Endothelial cell (in vitro differentiated cells): ENCODE data around the gene SCAMP1. TPM values are rescaled to one million over a fixed set of nuclear protein-coding genes. Genes with fewer than 3 reads are reported as not detected.
A peak's percentile ranks its signal among the peaks of the same experiment; 100 is the strongest.
"Not testable (repeated sequence)": the region's sequence is repeated elsewhere in the genome, so short reads cannot be mapped to it uniquely, and the experiment has no call there.

Experiments used
- DNase-seq: peaks from one replicate; pipeline ENCODE4 v3.0.0; 2021; ENCODE audit warnings: low spot score
- H3K27ac Mint-ChIP-seq: one replicate; pipeline ENCODE4 v1.8.0; 2021; ENCODE audit warnings: mixed read lengths, inconsistent platforms; ENCODE audit not compliant: unreplicated experiment
- H3K27me3 Mint-ChIP-seq: one replicate; pipeline ENCODE4 v1.8.0; 2021; ENCODE audit warnings: mild to moderate bottlenecking, moderate library complexity, mixed read lengths, inconsistent platforms; ENCODE audit not compliant: unreplicated experiment
- H3K36me3 Mint-ChIP-seq: one replicate; pipeline ENCODE4 v1.8.0; 2021; ENCODE audit warnings: mild to moderate bottlenecking, low read depth, mixed read lengths, inconsistent platforms; ENCODE audit not compliant: unreplicated experiment
- H3K4me1 Mint-ChIP-seq: one replicate; pipeline ENCODE4 v1.8.0; 2021; ENCODE audit warnings: mild to moderate bottlenecking, mixed read lengths, inconsistent platforms; ENCODE audit not compliant: unreplicated experiment
- H3K4me3 Mint-ChIP-seq: one replicate; pipeline ENCODE4 v1.8.0; 2021; ENCODE audit warnings: mild to moderate bottlenecking, mixed read lengths, inconsistent platforms; ENCODE audit not compliant: unreplicated experiment
- H3K9me3 Mint-ChIP-seq: one replicate; pipeline ENCODE4 v1.8.0; 2021; ENCODE audit warnings: mixed read lengths, inconsistent platforms; ENCODE audit not compliant: unreplicated experiment
- total RNA-seq: library from RNA; stranded (reverse); fragmentation: NEBNext Ultra II Directional; extraction: Animal tissue kit (Norgen Biotek cat#: 25700); gene quantifications from one replicate; pipeline ENCODE4 v1.2.1, GENCODE V29; 2021; ENCODE audit not compliant: unreplicated experiment
- TF ChIP-seq, protein P1 (sequence below): fragments of 200-600 bp; sonication (generic); IDR thresholded peaks from one replicate; pipeline ENCODE4 v1.5.0; 2021; ENCODE audit warnings: antibody characterized with exemption; ENCODE audit not compliant: unreplicated experiment

SCAMP1 gene
- total RNA-seq, 1 donor from 2014 or later = 30.6 TPM

DNA sequence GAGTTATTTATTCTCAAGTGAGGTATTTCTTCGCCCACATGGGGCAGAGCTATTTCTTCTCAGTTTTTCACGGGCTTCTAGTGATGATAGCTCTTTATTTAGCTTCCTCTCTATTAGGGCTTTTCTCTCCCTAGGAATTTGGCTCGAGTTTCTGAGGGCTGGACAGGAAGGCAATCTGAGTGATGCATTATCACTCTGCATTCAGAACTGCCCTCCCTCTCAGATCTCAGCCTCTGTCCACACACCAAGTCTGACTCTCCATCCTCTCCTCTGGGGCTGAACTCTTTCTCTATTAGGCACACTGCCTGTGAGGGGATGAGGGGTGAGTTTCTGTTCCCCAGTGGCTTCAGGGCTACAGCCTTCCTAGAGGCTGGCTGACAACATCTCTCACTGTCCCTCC, 14.9 kb upstream of the SCAMP1 start:
- Mint-ChIP-seq H3K36me3 (no peaks in the 10 kb centered on the region), H3K27me3 (no peaks in the 10 kb centered on the region), H3K4me1 (no peaks in the 10 kb centered on the region), H3K27ac (no peak overlapping the region), H3K4me3 (no peak overlapping the region), H3K9me3 (no peaks in the 10 kb centered on the region)
- no peak for DNase-seq
- TF ChIP-seq, protein P1, sequence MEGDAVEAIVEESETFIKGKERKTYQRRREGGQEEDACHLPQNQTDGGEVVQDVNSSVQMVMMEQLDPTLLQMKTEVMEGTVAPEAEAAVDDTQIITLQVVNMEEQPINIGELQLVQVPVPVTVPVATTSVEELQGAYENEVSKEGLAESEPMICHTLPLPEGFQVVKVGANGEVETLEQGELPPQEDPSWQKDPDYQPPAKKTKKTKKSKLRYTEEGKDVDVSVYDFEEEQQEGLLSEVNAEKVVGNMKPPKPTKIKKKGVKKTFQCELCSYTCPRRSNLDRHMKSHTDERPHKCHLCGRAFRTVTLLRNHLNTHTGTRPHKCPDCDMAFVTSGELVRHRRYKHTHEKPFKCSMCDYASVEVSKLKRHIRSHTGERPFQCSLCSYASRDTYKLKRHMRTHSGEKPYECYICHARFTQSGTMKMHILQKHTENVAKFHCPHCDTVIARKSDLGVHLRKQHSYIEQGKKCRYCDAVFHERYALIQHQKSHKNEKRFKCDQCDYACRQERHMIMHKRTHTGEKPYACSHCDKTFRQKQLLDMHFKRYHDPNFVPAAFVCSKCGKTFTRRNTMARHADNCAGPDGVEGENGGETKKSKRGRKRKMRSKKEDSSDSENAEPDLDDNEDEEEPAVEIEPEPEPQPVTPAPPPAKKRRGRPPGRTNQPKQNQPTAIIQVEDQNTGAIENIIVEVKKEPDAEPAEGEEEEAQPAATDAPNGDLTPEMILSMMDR = no peak

DNA sequence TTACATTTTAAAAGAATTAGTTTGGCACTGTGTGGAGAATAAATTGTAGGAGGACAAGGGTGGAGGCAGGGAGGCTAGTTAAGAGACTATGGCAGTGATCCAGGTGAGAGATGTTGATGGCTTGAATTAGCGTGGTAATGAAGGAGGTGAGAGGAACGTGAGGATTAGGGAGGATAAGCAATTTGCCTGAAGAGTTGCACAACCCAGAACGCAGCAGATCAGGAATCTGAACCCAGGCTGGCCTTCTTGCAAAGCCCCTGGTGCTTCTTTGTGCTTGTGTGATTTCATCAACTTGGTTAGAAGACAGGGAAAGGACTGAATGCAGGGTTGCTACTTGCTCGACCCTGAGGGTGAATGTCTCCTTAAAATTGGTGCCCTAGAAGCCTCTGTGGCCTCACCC, 6.9 kb upstream of the SCAMP1 start:
- Mint-ChIP-seq H3K4me3 (no peak overlapping the region), H3K27me3 (peaks cover 3% of the 10 kb centered on the region), H3K36me3 (no peaks in the 10 kb centered on the region), H3K9me3 (no peaks in the 10 kb centered on the region), H3K27ac (no peak overlapping the region), H3K4me1 (no peaks in the 10 kb centered on the region)
- no peak for DNase-seq
- TF ChIP-seq, protein P1 = no peak

DNA sequence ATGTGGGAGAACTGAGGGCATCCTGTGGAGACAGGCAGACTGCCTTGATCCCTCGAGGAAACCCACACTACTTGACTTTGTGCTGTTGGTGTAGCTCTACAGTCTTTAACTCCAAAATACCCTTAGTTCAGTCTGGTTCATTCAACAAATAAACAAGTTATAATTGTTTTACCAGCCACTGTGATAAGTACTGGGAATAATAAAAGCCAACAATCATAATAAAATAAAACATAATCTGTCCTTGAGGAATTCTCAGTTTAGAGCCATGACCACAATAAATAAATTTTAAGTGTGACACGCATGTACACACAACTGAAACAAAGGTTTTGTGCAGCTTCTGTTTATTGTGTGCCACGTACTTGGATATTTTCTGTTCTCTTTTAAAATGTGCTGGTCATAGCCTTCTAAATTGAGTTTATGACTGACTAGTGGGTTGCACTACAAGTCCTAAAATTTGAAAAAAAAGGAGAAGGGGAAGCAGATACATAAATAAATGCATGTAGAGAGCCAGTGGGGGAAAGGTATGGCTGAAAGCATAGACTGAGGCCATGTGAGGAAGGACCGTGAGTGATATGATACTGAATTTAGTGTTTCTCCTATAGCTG, 6.2 kb upstream of the SCAMP1 start:
- TF ChIP-seq, protein P1 = no peak
- Mint-ChIP-seq H3K27ac (no peak overlapping the region), H3K4me1 (peaks cover under 1% of the 10 kb centered on the region), H3K36me3 (no peaks in the 10 kb centered on the region), H3K4me3 (no peak overlapping the region), H3K27me3 (peaks cover 3% of the 10 kb centered on the region), H3K9me3 (no peaks in the 10 kb centered on the region)
- no peak for DNase-seq

DNA sequence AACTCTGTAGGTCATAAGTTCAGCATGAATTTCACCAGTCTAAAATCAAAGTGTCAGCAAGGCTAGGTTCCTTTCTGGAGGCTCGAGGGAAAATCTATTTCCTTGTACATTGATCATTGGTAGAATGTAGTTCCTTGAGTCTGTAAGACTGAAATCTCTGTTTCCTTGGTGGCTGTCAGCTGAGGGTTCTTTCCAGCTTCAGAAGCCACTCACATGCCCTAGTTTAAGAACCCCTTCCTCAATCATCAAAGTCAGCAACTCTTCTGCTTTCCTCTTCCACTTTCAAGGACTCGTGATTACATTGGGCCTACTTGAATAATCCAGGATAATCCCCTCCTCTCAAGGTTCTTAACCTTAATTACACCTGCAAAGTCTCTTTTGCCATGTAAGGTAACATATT, 4.9 kb upstream of the SCAMP1 start:
- no peak overlapping the region for H3K27ac Mint-ChIP-seq
- no peak for DNase-seq
- no peak overlapping the region for H3K4me3 Mint-ChIP-seq
- no peaks in the 10 kb centered on the region for H3K36me3 Mint-ChIP-seq
- H3K4me1 Mint-ChIP-seq = peaks cover 7% of the 10 kb centered on the region
- TF ChIP-seq, protein P1 = no peak
- H3K9me3 Mint-ChIP-seq = no peaks in the 10 kb centered on the region
- H3K27me3 Mint-ChIP-seq = peaks cover 6% of the 10 kb centered on the region

DNA sequence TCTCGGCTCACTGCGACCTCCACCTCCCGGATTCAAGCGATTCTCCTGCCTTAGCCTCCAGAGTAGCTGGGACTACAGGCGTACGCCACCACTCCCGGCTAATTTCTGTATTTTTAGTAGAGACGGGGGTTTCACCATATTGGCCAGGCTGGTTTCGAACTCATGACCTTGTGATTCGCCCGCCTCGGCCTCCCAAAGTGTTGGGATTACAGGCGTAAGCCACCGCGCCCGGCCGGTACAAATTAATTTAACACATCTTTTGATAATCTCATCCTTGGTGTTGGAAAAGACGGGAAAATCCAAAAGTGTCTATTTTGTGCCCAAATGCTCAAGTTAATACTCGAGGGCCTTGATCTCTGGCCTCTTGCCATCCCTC, 974 bp upstream of the SCAMP1 start:
- not testable (repeated sequence) for H3K27me3 Mint-ChIP-seq, H3K9me3 Mint-ChIP-seq, H3K36me3 Mint-ChIP-seq, DNase-seq
- peaks cover 17% of the 10 kb centered on the region for H3K4me1 Mint-ChIP-seq
- peak overlapping the region; percentile 96 for H3K27ac Mint-ChIP-seq
- H3K4me3 Mint-ChIP-seq = peak overlapping the region; percentile 96

DNA sequence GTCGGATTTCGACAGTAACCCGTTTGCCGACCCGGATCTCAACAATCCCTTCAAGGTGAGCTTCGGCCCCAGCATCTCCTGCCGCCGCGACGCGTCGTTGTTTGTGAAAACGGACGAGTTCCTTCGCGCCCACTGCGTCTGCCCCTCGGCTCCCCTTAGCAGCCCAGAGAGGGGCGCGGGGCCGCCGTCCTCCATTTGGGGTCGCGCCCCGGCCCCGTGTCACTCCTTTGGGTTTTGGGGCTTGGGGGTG, 182 bp downstream of the SCAMP1 start:
- no peaks in the 10 kb centered on the region for H3K9me3 Mint-ChIP-seq

More for the DNA sequence above, 182 bp downstream of the SCAMP1 start:
- DNase-seq = no peak
- Mint-ChIP-seq H3K27ac (peak overlapping the region; percentile 48), H3K36me3 (peaks cover 5% of the 10 kb centered on the region), H3K4me1 (peaks cover 17% of the 10 kb centered on the region), H3K27me3 (peaks cover 8% of the 10 kb centered on the region), H3K4me3 (peak overlapping the region; percentile 93)
- TF ChIP-seq, protein P1 = no peak
